Activated T-helper 2 cell treated with anti-CD3 and anti-CD28 coated beads, Interferon-gamma antibody, Interleukin-2, Interleukin-4, amounts not matched to agents 10 μg/mL and 5 μg/mL and 100 μg/mL, durations not matched to agents 14 hours and 24 hours and 36 hours (primary cell): Measurements from ENCODE around the gene ANTKMT. TPM values are rescaled to one million over a fixed set of nuclear protein-coding genes. Genes with fewer than 3 reads are reported as not detected.

Source experiments
- DNase-seq: peaks from one replicate; pipeline ENCODE4 v3.0.0; 2021; ENCODE audit warnings: low spot score
- H3K27ac Mint-ChIP-seq: one replicate; pipeline ENCODE4 v1.8.0; 2021; ENCODE audit warnings: mixed read lengths
- H3K27me3 Mint-ChIP-seq: one replicate; pipeline ENCODE4 v1.8.0; 2021; ENCODE audit warnings: low read depth, mixed read lengths
- H3K36me3 Mint-ChIP-seq: one replicate; pipeline ENCODE4 v1.8.0; 2021; ENCODE audit warnings: low read depth, mixed read lengths
- H3K4me1 Mint-ChIP-seq: one replicate; pipeline ENCODE4 v1.8.0; 2021; ENCODE audit warnings: low read depth, mixed read lengths
- H3K4me3 Mint-ChIP-seq: one replicate; pipeline ENCODE4 v1.8.0; 2021; ENCODE audit warnings: low read depth, mild to moderate bottlenecking, moderate library complexity, mixed read lengths
- H3K9me3 Mint-ChIP-seq: one replicate; pipeline ENCODE4 v1.8.0; 2021; ENCODE audit warnings: mixed read lengths
- intact Hi-C: fragments of 100-400 bp; cut with micrococcal nuclease; formaldehyde crosslinking; loops from one replicate; pipeline ENCODE4 v1.15.1; 2023
- total RNA-seq: library from RNA; stranded (reverse); gene quantifications from 2 replicates; pipeline ENCODE4 v1.2.3, GENCODE V29; 2022

Gene ANTKMT
- total RNA-seq, 1 donor from 2014 or later = 54.4 TPM

- no peaks in the 10 kb centered on the region for H3K4me1 Mint-ChIP-seq
- no peak for DNase-seq
- H3K27ac Mint-ChIP-seq = no peak overlapping the region
- H3K4me3 Mint-ChIP-seq = no peak overlapping the region
- intact Hi-C loops = no loop called here
- H3K27me3 Mint-ChIP-seq = no peaks in the 10 kb centered on the region
- H3K36me3 Mint-ChIP-seq = no peaks in the 10 kb centered on the region
- no peaks in the 10 kb centered on the region for H3K9me3 Mint-ChIP-seq
These were observed 39.1 kb downstream of the ANTKMT start for GRCh38 chr16:760065-760464.

- Mint-ChIP-seq H3K4me3 (no peak within 1 kb of the TSS), H3K27me3 (no peaks in the 10 kb centered on the region), H3K4me1 (no peaks in the 10 kb centered on the region), H3K27ac (no peak within 1 kb of the TSS), H3K9me3 (no peaks in the 10 kb centered on the region), H3K36me3 (no peaks in the 10 kb centered on the region)
- DNase-seq = no peak
- intact Hi-C loops = no loop called here
These were observed 39.8 kb downstream of the ANTKMT start, which contains the start of gene MSLN for GRCh38 chr16:760545-761343. Gene MSLN, plus strand, starts transcription at chr16:760734. Its CDS starts 1,947 bp downstream, at chr16:762681.

- no peaks in the 10 kb centered on the region for H3K4me1 Mint-ChIP-seq
- no peaks in the 10 kb centered on the region for H3K36me3 Mint-ChIP-seq
- H3K4me3 Mint-ChIP-seq = no peak overlapping the region
- no peaks in the 10 kb centered on the region for H3K27me3 Mint-ChIP-seq
- H3K9me3 Mint-ChIP-seq = no peaks in the 10 kb centered on the region
- no peak for DNase-seq
- H3K27ac Mint-ChIP-seq = no peak overlapping the region
- intact Hi-C loops = no loop called here
These were observed 40.9 kb downstream of the ANTKMT start for GRCh38 chr16:761625-762513.

GRCh38 chr16:762595-763268, 41.8 kb downstream of the ANTKMT start:
- DNase-seq = no peak
- Mint-ChIP-seq H3K9me3 (no peaks in the 10 kb centered on the region), H3K4me1 (no peaks in the 10 kb centered on the region), H3K4me3 (no peak overlapping the region), H3K36me3 (no peaks in the 10 kb centered on the region), H3K27ac (no peak overlapping the region), H3K27me3 (no peaks in the 10 kb centered on the region)
- intact Hi-C loops = no loop called here

- Mint-ChIP-seq H3K4me3 (no peak overlapping the region), H3K27me3 (no peaks in the 10 kb centered on the region), H3K4me1 (no peaks in the 10 kb centered on the region), H3K36me3 (no peaks in the 10 kb centered on the region), H3K27ac (no peak overlapping the region), H3K9me3 (no peaks in the 10 kb centered on the region)
- intact Hi-C loops = no loop called here
- no peak for DNase-seq
These were observed 42.6 kb downstream of the ANTKMT start for GRCh38 chr16:763369-764183.

- H3K36me3 Mint-ChIP-seq = no peaks in the 10 kb centered on the region
These were observed 43.3 kb downstream of the ANTKMT start for GRCh38 chr16:764184-764750.

GRCh38 chr16:764848-765487, 44.0 kb downstream of the ANTKMT start:
- H3K4me3 Mint-ChIP-seq = no peak overlapping the region
- no peak for DNase-seq
- H3K27ac Mint-ChIP-seq = no peak overlapping the region
- H3K9me3 Mint-ChIP-seq = no peaks in the 10 kb centered on the region
- no peaks in the 10 kb centered on the region for H3K27me3 Mint-ChIP-seq
- H3K4me1 Mint-ChIP-seq = no peaks in the 10 kb centered on the region
- intact Hi-C loops = no loop called here
- no peaks in the 10 kb centered on the region for H3K36me3 Mint-ChIP-seq

More at GRCh38 chr16:764184-764750, 43.3 kb downstream of the ANTKMT start:
- H3K4me3 Mint-ChIP-seq = no peak overlapping the region
- H3K27ac Mint-ChIP-seq = no peak overlapping the region
- H3K9me3 Mint-ChIP-seq = no peaks in the 10 kb centered on the region
- H3K27me3 Mint-ChIP-seq = no peaks in the 10 kb centered on the region
- no peaks in the 10 kb centered on the region for H3K4me1 Mint-ChIP-seq
- DNase-seq = no peak
- intact Hi-C loops = no loop called here

- Mint-ChIP-seq H3K4me1 (no peaks in the 10 kb centered on the region), H3K27ac (no peak overlapping the region), H3K4me3 (no peak overlapping the region), H3K27me3 (no peaks in the 10 kb centered on the region), H3K36me3 (no peaks in the 10 kb centered on the region), H3K9me3 (no peaks in the 10 kb centered on the region)
- no peak for DNase-seq
- intact Hi-C loops = no loop called here
These were observed 44.5 kb downstream of the ANTKMT start for GRCh38 chr16:765488-765865.

GRCh38 chr16:766008-766819, 45.3 kb downstream of the ANTKMT start:
- H3K27ac Mint-ChIP-seq = no peak overlapping the region
- H3K36me3 Mint-ChIP-seq = no peaks in the 10 kb centered on the region

GRCh38 chr16:766820-767640, 46.1 kb downstream of the ANTKMT start:
- H3K36me3 Mint-ChIP-seq = no peaks in the 10 kb centered on the region
- no peak overlapping the region for H3K27ac Mint-ChIP-seq
- no peaks in the 10 kb centered on the region for H3K4me1 Mint-ChIP-seq
- DNase-seq = no peak
- no peak overlapping the region for H3K4me3 Mint-ChIP-seq
- H3K9me3 Mint-ChIP-seq = no peaks in the 10 kb centered on the region
- intact Hi-C loops = no loop called here
- H3K27me3 Mint-ChIP-seq = no peaks in the 10 kb centered on the region

More at GRCh38 chr16:766008-766819, 45.3 kb downstream of the ANTKMT start:
- DNase-seq = no peak
- H3K4me1 Mint-ChIP-seq = no peaks in the 10 kb centered on the region
- no peaks in the 10 kb centered on the region for H3K9me3 Mint-ChIP-seq
- H3K4me3 Mint-ChIP-seq = no peak overlapping the region
- intact Hi-C loops = no loop called here
- H3K27me3 Mint-ChIP-seq = no peaks in the 10 kb centered on the region
